Neural cell (in vitro differentiated cells): Measurements from ENCODE around the gene S100A1. TPM values are rescaled to one million over a fixed set of nuclear protein-coding genes. Genes with fewer than 3 reads are reported as not detected.
"Not testable (repeated sequence)": the region's sequence is repeated elsewhere in the genome, so short reads cannot be mapped to it uniquely, and the experiment has no call there.

Source experiments
- H2AFZ ChIP-seq: fragments of 200-600, 300-800 bp; sonication (generic), shearing (Covaris generic); 2 replicates; pipeline ENCODE4 v1.6.0; 2014; ENCODE audit warnings: low read depth, mild to moderate bottlenecking, antibody characterized with exemption, low read length, moderate library complexity
- H3F3A ChIP-seq: fragments of 200-600 bp; shearing (Covaris generic); 2 replicates; pipeline ENCODE4 v1.6.1; 2016; ENCODE audit warnings: mild to moderate bottlenecking, moderate library complexity, mixed read lengths, antibody characterized with exemption, low read length; ENCODE audit not compliant: insufficient read depth, poor library complexity, severe bottlenecking
- H3K27ac ChIP-seq: fragments of 200-600, 300-800 bp; sonication (generic), shearing (Covaris generic); 2 replicates; pipeline ENCODE4 v1.5.1; 2014; ENCODE audit warnings: mild to moderate bottlenecking, low read length, moderate library complexity
- H3K27me3 ChIP-seq: fragments of 300-800, 200-600 bp; sonication (generic), shearing (Covaris generic); 2 replicates; pipeline ENCODE4 v1.6.0; 2014; ENCODE audit warnings: mild to moderate bottlenecking, low read depth, low read length, moderate library complexity; ENCODE audit not compliant: insufficient read depth
- H3K36me3 ChIP-seq: fragments of 300-800, 200-600 bp; sonication (generic), shearing (Covaris generic); 2 replicates; pipeline ENCODE4 v1.5.1; 2014; ENCODE audit warnings: mild to moderate bottlenecking, antibody characterized with exemption, low read length, moderate library complexity; ENCODE audit not compliant: insufficient read depth
- H3K4me2 ChIP-seq: fragments of 300-800, 200-600 bp; sonication (generic), shearing (Covaris generic); 2 replicates; pipeline ENCODE4 v1.6.0; 2014; ENCODE audit warnings: mild to moderate bottlenecking, low read length
- H3K4me3 ChIP-seq: fragments of 300-800, 200-600 bp; sonication (generic), shearing (Covaris generic); 2 replicates; pipeline ENCODE4 v1.5.1; 2014; ENCODE audit warnings: mild to moderate bottlenecking, low read length, moderate library complexity
- H3K79me2 ChIP-seq: fragments of 200-600 bp; shearing (Covaris generic); replicated peaks from 2 replicates; pipeline ENCODE4 v1.6.0; 2014; ENCODE audit warnings: mild to moderate bottlenecking, low read length, moderate library complexity; ENCODE audit not compliant: insufficient read depth
- H3K9ac ChIP-seq: fragments of 300-800, 200-600 bp; sonication (generic), shearing (Covaris generic); 2 replicates; pipeline ENCODE4 v1.6.1; 2016; ENCODE audit warnings: mild to moderate bottlenecking, low read length, mixed read lengths
- H3K9me2 ChIP-seq: fragments of 200-600 bp; shearing (Covaris generic); 2 replicates; pipeline ENCODE4 v1.6.1; 2016; ENCODE audit warnings: mild to moderate bottlenecking, low read length, mixed read lengths; ENCODE audit not compliant: insufficient read depth
- H3K9me3 ChIP-seq: fragments of 200-600, 300-800 bp; sonication (generic), shearing (Covaris generic); 2 replicates; pipeline ENCODE4 v1.6.1; 2016; ENCODE audit warnings: mild to moderate bottlenecking, mixed run types, low read length, moderate library complexity, mixed read lengths
- H4K20me1 ChIP-seq: fragments of 200-600 bp; shearing (Covaris generic); 2 replicates; pipeline ENCODE4 v1.6.1; 2016; ENCODE audit warnings: mild to moderate bottlenecking, mixed run types; ENCODE audit not compliant: insufficient read depth
- EP300 ChIP-seq: fragments of 450-650 bp; conservative IDR thresholded peaks from 2 replicates; pipeline ENCODE4 v1.6.1; 2014; ENCODE audit warnings: antibody characterized with exemption, mild to moderate bottlenecking, moderate library complexity; ENCODE audit not compliant: poor library complexity, severe bottlenecking
- EZH2 ChIP-seq: fragments of 200-600, 300-800 bp; shearing (Covaris generic), sonication (generic); IDR thresholded peaks from 2 replicates; pipeline ENCODE4 v1.6.1; 2014; ENCODE audit warnings: antibody characterized with exemption, low read length, borderline replicate concordance, mild to moderate bottlenecking; ENCODE audit not compliant: insufficient read depth, poor library complexity, severe bottlenecking
- MXI1 ChIP-seq: fragments of 450-650 bp; conservative IDR thresholded peaks from 2 replicates; pipeline ENCODE4 v1.6.1; 2014; ENCODE audit warnings: antibody characterized with exemption, mild to moderate bottlenecking; ENCODE audit not compliant: poor library complexity, severe bottlenecking
- POLR2AphosphoS5 ChIP-seq: IDR thresholded peaks from 2 replicates; pipeline ENCODE4 v1.6.1; 2012
- RAD21 ChIP-seq: fragments of 450-650 bp; conservative IDR thresholded peaks from 2 replicates; pipeline ENCODE4 v1.6.1; 2014; ENCODE audit warnings: antibody characterized with exemption, mild to moderate bottlenecking, moderate library complexity
- REST ChIP-seq: IDR thresholded peaks from 2 replicates; pipeline ENCODE4 v1.6.1; 2012; ENCODE audit warnings: borderline replicate concordance
- SMC3 ChIP-seq: fragments of 450-650 bp; conservative IDR thresholded peaks from 2 replicates; pipeline ENCODE4 v1.6.1; 2014; ENCODE audit warnings: antibody characterized with exemption, mild to moderate bottlenecking, moderate library complexity; ENCODE audit not compliant: poor library complexity
- TAF1 ChIP-seq: IDR thresholded peaks from 2 replicates; pipeline ENCODE4 v1.6.1; 2012; ENCODE audit warnings: low read depth
- polyA plus RNA-seq: library from polyadenylated mRNA; depleted of rRNA; stranded (reverse); fragments of >200 nt; gene quantifications from 2 replicates; pipeline ENCODE4 v1.2.3, GENCODE V29; 2014

S100A1 gene
- polyA plus RNA-seq, 1 donor from 2014 or later: not detected

- Histone ChIP-seq H3K4me2 (no peak overlapping the region), H3K9me2 (no peaks in the 10 kb centered on the region), H2AFZ (no peak overlapping the region), H3F3A (no peaks in the 10 kb centered on the region), H3K27me3 (no peaks in the 10 kb centered on the region), H3K4me3 (no peak overlapping the region), H3K9ac (no peak overlapping the region), H3K27ac (no peak overlapping the region), H3K9me3 (no peaks in the 10 kb centered on the region), H3K36me3 (peaks cover 11% of the 10 kb centered on the region), H3K79me2 (peaks cover 34% of the 10 kb centered on the region), H4K20me1 (no peaks in the 10 kb centered on the region)
- TF ChIP-seq EP300: no peak
- no peak for TF ChIP-seq SMC3
- TF ChIP-seq TAF1: no peak
- TF ChIP-seq RAD21: no peak
- no peak for TF ChIP-seq EZH2
- TF ChIP-seq MXI1: no peak
- no peak for TF ChIP-seq REST
- no peak for TF ChIP-seq POLR2AphosphoS5
Measured at GRCh38 chr1:153639280-153639679, 11.0 kb downstream of the S100A1 start.

GRCh38 chr1:153640213-153640612 lies 12.0 kb downstream of the S100A1 start:
- not testable (repeated sequence) for H2AFZ ChIP-seq, H3K4me3 ChIP-seq, H3K4me2 ChIP-seq, H4K20me1 ChIP-seq, H3F3A ChIP-seq, H3K9me2 ChIP-seq, H3K27ac ChIP-seq, H3K27me3 ChIP-seq, H3K9ac ChIP-seq, H3K9me3 ChIP-seq
- Histone ChIP-seq H3K36me3 (peaks cover 11% of the 10 kb centered on the region), H3K79me2 (peaks cover 24% of the 10 kb centered on the region)

- H3K36me3 ChIP-seq: peaks cover 11% of the 10 kb centered on the region
- TF ChIP-seq EZH2: no peak
- TF ChIP-seq TAF1: no peak
- no peak for TF ChIP-seq RAD21
- TF ChIP-seq REST: no peak
- H3K27me3 ChIP-seq: no peaks in the 10 kb centered on the region
- no peaks in the 10 kb centered on the region for H3K9me3 ChIP-seq
- H2AFZ ChIP-seq: no peak overlapping the region
- H3K27ac ChIP-seq: no peak overlapping the region
- peaks cover 18% of the 10 kb centered on the region for H3K79me2 ChIP-seq
- no peak overlapping the region for H3K4me3 ChIP-seq
- H3F3A ChIP-seq: no peaks in the 10 kb centered on the region
- no peaks in the 10 kb centered on the region for H3K9me2 ChIP-seq
- H3K4me2 ChIP-seq: no peak overlapping the region
- no peaks in the 10 kb centered on the region for H4K20me1 ChIP-seq
- no peak overlapping the region for H3K9ac ChIP-seq
Measured at GRCh38 chr1:153640861-153641260, 12.6 kb downstream of the S100A1 start.
